Ovary (tissue), 3 donors: ENCODE data around the gene SLC29A3.

ENCODE experiments used
- EP300 ChIP-seq: sonication (generic); formaldehyde crosslinking; IDR thresholded peaks from one replicate; pipeline ENCODE4 v1.6.1; 2017; ENCODE audit warnings: antibody characterized with exemption
- TF ChIP-seq, protein P1 (sequence below), 3 donors: fragments of 450-650 bp in 2 of 3; fragments of 200-600 bp in 1 of 3; IDR thresholded peaks; one replicate each; pipeline versions ENCODE4 v1.5.1 to v1.8.0; 2016 to 2022; ENCODE audit warnings: antibody characterized with exemption in 3 of 3, mild to moderate bottlenecking in 1 of 3
- donor health status: DM: no; HTN: no; CAD: no.

DNA sequence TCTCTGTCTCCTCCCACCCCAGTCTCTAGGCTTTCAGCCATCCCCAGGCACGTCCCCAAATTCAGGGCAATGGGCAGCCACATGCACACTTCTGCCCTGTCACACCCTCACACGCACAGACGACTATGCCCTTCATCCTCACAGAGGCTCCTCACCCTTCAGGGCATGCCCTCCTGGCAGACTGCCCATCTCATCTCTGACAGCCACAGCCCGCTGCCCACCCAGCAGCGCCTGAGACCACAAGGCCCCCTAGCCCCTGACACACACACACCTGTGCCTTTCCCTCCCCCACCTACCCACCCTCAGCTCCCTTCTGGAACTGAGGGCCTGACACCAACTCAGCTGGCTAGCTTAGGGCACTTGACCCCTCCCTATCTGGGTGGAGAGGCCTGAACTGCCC, 23.0 kb upstream of the SLC29A3 start:
- TF ChIP-seq, protein P1, sequence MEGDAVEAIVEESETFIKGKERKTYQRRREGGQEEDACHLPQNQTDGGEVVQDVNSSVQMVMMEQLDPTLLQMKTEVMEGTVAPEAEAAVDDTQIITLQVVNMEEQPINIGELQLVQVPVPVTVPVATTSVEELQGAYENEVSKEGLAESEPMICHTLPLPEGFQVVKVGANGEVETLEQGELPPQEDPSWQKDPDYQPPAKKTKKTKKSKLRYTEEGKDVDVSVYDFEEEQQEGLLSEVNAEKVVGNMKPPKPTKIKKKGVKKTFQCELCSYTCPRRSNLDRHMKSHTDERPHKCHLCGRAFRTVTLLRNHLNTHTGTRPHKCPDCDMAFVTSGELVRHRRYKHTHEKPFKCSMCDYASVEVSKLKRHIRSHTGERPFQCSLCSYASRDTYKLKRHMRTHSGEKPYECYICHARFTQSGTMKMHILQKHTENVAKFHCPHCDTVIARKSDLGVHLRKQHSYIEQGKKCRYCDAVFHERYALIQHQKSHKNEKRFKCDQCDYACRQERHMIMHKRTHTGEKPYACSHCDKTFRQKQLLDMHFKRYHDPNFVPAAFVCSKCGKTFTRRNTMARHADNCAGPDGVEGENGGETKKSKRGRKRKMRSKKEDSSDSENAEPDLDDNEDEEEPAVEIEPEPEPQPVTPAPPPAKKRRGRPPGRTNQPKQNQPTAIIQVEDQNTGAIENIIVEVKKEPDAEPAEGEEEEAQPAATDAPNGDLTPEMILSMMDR (IDR thresholded peaks at IDR 0.05): no peak
- TF ChIP-seq EP300: no peak
